Measurements from ENCODE around the gene KRT74.

The KRT74 gene

DNA sequence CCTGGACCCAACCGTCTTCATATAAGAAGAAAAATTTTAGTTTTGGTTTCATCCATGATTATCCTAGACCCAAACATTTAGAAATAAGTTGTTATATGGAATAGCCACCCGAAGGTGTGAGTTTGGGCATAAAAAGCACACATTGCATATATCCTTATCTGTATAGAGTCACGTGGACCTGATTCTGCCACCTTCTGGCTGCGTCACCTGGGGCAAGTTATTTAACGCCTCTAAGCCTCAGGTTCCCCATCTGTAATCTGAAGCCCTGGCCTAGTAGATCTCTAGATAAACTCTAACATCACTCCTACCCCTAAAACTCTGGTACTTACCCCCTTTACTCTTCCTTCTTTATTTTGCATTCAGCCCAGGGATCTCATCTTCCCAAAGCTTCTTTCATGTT is 39.2 kb downstream of the KRT74 start:
- peak in 1 of 5 experiments; percentile 7 for DNase-seq

DNA sequence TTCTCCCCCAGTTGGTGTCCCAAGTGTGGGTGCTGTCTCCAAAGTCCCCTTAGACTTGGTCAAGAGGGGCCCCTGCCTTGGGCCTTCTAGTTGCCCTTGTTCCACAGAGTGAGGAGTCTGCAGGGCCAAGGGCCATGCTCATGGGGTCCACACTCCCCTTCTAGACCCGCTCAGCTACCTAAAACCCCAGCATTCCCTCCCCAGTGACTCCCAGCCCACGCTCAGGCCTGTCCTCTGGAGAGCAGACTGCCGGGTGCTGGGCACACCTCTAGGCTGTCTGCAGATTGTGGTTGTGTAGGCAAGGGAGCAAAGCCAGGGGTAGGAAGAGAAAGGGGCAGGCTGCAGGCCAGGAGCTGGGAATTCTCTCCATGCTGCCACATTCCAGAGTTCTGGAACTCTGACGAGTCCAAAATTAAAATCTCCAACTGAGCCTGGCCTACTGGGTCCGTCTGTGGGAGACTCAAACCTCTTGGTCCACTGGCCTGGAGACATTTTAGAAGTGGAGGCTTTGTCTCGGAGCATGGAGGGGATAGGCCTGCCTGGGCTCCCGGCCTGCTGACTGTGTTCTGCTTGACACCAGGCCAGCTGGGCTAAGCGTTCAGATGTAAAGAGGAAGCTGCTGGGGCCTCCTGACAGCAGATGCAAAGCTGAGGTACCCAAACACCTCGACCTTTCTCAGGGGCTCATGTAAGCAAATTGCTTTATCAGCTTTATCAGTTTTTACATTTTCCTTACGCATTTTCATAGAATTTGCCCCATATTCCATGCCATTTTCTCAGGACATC is 39.8 kb downstream of the KRT74 start:
- no peak for DNase-seq

DNA sequence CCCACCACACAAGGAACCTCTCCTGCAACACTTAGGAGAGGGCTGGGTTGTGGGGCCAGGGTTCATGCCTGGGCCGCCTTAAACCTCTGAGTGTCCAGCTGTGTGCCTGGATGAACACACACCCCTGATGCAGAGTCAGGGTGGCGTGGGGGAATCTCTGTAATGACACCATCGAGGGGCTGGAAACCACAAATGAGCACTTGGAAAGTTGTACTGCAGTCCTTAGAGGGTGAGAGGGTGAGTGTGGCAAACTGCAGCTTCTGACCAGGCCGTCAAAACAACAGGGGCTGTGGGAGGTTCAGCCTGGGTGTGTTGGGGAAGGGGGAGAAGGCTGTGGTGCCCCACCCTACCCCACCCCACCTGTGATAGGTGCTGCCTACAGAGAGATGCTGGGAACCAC is 41.0 kb downstream of the KRT74 start:
- DNase-seq, result no peak

DNA sequence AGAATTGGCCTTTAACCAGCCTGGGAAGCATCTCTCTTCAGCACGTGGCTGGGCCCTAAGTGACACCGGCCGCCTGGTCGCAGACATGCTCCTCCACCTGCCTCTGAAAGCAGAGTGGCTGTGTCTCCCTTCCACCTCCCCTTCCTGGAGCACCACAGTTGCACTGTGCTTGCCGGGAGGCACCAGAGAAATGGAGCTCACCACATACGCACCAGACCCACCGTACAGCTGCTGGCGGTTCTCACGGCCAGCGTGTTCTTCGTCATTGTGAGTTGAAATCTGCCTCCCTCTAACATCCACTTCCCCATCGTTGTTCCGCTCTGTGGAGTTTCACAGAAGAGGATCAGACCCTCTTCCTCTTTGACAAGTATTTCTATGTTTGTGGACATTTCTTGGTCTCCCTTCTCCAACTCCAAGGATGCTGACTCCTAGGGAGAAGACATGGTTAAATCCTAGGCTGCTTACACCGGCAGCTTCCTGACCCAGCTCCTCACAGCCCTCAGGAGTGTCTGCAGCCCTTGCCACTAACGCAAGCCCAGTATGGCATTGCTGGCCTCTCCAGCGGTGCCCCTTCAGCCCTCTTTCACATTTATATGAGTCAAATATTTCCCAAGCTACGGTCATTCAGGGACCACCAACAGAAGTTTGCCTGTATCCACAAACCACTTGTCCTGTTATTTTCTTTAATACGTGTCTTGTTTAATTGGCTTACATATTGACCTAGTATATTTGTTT is 41.9 kb downstream of the KRT74 start:
- DNase-seq, result no peak

DNA sequence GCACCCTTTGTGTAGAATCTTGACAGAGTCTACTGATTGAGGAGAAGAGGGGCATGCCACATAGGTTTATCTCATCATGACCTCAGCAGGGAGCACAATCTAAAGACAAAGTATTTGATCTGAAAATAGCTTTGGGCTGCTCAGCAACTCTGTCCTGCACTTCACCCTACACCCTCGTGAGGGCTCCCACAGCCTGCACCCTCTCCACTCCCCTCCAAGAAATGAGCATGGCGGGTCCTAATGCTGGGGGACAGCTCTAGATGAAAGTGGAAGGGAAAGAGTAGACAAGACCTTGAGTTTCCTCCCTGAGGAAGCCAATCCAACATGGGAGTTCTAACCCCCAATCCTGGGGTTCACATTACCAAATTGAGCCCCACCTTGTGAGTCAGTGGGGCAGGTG is 42.7 kb downstream of the KRT74 start:
- DNase-seq, result no peak

DNA sequence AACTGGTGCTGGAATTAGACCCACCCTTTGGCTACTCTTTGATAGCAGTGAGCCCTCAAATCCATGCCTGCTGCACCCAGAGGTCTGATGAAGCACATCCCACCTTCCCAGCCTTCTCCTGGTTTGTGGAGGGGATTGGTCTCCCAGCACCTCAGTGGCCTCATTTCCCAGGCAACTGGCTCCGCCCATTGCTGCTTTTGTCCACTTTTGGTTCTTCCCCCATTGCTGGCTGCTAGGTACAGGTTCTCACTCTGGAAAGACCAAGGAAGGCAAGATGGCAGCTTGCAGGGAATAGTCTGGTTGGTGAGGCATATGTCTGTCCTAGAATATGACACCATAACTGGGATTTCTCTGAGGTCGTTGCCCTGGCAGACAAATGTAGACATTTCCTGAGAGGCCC is 43.3 kb downstream of the KRT74 start:
- no peak for DNase-seq

DNA sequence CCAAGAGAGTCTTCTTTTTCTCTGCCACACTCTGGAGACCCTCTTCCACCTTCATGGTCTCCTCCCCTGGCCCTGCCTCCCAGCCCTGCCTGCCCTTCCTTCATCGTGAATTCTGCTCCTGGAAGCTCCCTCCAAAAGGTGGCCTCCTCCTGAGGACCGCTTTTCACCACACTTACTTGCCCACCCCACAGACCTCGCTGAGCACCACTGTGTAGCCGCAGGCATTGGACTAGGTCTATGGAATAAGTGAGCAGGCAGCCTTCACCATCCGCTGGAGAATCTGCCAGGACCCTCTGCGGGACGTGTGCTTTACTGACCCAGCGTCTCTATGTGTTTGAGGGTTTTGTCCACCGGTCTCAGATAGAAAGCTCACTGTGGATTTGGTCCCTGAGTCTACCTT is 43.8 kb downstream of the KRT74 start:
- no peak for DNase-seq

DNA sequence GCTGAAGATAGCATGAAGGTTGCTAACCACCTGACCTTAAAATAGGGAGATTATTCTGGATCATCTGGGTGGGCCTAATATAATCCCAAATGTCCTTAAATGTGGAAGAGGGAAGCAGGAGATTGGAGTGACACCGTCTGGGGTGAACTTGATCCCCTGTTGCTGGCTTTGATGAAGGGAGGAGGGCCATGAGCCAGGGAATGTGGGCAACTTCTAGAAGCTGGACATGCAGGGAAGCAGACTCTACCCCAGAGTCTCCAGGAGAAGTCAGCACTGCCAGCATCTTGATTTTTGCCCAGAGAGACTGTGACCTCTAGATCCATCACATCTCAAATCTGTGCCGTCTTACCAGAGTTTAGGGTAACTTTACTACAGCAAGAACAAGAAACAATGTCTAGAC is 44.2 kb downstream of the KRT74 start:
- DNase-seq, result no peak

DNA sequence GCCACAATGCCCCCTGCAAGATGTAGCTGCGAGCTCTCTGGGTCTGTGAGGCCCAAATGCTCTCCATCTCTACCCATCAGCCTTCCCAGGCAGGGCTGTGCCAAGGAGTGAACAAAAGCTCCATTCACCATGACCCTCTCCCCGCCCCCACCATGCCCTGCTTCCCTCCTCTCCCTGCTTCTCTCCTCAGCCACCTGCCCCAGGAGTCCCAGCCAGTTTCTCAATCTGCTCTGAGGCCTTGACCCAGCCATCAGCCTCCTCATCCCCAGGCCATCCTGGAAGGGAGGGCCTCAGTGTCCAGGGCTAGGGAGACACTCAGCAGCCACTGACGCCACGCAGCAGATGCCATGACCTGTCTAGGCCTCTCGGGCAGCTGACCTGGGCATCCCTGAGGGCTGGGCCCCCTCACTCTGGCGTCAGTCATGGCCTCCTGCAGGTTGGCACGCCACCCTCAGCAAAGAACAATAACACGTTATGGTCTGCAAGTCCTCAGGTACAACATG is 45.0 kb downstream of the KRT74 start:
- no peak for DNase-seq

DNA sequence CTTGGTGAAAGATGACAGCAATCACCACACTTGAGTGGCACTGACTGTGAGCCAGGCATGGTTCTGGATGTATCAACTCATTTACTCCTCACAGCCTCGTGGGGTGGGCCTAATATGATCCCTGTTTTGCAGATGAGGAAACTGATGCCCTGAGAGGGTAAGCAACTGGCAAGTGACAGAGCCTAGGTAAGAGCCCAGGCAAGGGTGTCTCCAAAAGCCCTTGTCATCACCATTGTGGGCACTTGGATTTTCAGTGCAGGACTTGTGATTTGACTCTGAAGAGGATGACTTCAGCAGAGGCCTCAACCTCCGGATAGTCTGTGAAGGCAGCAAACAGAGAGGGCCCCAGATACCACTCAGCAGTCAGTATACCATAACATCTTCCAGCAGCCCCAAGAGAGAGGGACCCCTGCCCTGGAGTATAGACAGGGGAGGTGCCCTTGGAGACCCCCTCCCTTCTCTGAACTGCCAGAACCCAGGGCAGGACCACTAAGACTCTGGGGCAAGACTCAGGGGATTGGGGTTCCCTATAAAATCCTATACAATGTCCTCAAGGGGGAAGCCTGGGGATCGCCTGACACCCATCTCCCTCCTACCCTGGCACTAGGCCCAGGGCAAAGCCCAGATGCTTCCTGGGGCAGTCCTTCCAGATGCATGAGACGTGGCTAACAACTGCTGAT is 46.4 kb downstream of the KRT74 start:
- DNase-seq, result no peak

DNA sequence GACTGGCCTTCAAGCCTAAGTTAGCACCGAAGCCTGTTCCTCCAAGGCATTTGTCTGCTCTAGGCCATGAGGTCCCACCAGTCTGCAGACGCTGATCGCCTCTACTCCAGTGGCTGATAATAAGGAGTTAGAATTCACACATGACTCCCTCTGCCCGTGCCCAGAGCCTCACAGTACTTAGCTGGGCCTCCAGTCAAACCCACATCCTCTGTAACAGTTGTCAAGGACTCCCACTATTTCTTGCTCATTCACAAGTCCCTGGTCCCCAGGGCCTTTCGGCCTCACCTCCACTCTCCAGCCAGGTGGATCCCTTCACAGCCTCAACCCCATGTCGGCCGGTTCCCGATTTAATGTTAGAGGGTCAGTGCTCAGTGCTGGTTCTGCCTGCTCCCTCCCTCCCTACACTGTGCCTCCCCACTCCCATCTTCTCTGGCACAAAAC is 47.1 kb downstream of the KRT74 start:
- DNase-seq, result peak in 1 of 5 experiments; percentile 27

DNA sequence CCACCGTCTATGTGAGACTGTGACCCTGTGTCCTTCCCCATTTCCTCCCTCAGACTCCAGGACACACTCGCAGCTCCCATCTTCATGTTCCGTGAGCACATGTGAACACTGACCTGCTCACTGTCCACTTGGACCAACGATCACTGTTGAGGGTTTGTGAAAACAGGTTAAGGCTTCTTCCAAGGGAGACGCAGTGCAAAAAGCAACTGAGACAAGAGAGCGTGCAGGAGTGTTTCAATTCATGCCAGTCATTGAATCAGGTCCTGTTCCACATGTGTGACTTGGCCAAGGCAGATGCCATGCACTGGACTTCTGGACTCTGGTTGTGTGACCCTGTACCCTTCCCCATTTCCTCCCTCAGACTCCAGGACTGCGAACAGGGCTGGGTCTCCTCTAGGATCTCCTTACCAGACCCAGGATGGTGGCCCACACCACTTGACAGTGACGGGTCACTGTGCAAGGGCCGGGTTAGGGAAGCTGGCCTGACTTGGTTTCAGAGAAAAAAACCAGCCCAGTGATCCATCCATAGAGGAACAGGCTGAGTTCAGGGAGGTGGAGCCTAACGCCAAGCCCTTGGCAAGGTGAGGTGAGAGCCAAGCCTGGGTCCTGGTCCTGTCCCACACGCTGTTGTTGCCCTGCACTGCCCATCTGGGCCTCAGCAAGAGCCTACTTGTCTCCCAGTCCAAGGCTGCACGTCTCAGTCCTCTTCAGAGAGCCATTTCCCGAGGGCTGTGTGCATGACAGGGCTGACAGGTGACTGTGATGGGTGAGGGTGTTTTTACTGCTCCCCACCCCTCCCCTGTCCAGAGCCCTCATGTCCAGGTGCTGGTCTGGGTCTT is 47.8 kb downstream of the KRT74 start:
- DNase-seq, result no peak

DNA sequence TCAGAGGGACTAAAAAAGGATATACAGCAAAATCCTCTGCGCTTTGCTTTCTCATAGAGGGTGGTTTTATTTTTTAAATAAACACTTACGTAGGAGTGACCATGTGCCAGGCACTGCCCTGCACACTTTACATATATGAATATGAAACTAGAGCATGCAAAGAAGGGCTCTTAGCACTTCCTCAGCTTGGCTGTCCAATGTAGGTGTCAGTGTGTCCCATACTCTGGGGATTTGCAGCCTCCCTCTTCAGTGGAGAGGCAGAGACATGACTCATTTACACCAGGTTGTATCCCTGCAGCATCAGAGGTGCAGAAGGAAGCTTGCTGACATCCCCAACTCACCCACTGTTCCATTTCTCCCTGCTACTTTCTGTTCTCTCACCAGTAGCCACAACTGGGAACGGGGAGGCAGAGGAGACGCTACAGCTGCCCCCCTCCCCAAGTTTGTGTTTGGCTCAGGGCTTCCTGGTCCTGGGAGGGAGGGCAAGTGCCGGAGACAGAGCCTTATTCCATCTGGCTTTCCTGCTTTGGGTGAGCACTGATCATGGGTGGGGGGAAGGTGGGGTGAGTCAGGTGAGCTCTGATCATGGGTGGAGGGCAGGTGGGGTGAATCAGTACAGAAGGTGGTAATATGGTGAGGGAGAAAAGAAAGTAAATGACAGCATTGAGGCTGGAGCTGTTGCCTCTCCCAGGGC is 48.6 kb downstream of the KRT74 start:
- no peak for DNase-seq

DNA sequence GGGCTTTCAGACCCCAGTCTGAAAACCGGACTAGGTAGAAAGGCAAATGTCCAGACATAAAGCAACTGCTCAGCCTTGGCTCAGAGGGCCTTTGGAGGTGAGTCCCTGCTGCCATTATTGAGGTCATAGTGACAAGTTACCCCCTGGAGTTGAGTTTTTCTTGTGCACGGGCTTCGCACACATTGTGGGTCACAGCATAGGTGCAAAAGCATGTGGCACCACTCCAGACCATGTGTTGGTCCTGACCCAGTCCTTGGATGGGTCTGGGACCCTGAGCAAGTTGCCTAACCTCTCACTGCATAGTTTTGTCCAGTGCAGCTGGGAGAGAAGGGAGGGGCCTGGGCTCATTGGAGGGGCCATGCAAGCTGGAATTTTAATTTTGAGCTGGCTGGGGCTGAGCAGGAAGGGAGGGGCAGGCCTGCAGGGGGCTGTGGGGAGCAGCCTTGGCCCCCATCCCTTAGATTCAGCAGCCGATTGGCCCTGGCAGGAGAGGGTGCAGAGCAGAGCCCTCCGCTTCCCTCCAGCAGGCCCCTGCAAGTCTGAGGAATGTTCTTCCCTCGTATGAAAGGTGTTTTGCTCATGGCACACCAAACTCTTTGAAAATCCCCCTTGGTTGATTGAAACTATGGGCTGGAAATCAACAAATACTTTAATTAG is 49.3 kb downstream of the KRT74 start:
- no peak for DNase-seq

DNA sequence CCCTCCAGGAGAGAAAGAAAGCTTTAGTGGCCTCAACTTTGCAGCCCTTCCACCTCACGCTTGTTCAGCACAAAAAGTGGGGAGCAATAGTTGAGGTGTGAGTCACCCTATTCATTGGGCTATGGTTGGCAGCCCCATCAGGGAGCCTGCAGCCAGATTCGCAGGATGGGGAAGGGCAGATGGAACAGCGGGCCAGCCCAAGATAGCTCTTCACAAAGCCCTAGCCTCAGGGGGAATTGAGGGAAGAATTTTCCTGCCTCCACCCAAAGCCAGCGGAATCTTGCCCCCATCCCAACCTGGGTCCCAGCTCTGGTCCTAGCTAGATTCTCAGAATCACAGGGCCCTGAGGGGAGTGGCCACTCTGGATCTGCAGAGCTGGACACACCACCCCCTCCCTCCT is 49.8 kb downstream of the KRT74 start:
- no peak for DNase-seq

DNA sequence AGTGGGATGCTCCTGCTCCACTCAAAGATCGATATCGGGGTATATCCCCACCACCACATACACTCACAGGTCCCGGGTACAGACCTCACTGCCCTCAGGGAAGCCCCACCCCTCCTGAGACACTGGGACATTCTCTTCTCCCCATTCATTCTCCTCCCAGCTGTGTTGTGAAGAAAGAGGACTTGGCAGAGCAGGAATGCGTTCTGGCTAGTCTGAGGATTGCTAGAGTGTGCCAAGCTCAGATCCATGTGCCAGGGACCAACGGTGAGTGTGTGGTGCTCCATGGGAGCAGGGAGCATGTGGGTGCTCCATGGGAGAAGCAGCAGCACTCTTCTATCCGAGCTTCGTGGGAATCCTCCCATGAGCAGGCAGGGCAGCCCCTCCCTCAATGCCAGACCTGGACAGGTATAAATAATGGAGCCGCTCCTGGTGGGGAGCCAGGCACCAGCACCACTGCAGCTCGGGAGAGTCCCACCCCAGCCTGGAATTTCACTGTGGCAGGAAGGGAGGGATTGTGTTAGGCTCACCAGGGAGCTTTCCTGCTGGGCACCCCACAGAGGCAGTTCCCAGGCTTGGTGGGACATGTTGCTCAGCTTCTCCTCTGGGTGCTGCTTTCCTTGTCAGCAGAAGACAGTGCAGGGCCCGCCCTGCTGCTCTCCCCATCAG is 51.2 kb downstream of the KRT74 start:
- no peak for DNase-seq

DNA sequence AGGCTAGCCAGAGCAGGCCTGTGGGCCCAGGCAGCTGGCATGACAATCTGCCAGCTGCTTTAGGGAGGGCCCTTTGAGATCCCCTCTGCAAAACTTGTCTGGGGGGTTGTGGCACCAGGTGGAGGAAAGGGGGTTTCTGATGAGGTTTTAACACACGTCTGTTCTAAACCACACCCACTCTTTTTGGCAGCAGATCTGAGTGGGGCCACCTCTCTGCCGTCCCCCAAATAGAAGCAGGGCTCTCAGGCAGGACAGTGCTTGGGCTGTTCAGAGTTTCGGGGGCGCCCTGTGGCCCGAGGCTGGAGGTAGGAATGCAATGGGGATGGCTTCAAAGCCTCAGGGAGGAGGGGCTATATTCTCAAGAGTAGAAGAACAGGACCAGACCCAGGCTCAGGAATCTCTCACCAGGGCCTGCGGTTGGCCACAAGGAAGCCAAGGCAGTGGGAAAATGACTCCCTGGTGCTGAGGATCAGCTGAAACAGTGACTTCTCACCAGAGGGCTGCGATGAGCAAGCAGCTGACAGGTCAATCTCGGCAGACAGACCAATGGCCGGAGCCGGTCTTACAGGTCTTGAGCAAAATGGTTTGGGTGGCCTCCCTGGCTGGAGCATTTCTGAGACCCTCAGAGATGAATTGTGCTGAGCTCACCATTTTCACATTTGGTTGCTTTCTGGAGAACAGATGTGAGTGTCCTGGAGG is 51.9 kb downstream of the KRT74 start:
- DNase-seq, result no peak

DNA sequence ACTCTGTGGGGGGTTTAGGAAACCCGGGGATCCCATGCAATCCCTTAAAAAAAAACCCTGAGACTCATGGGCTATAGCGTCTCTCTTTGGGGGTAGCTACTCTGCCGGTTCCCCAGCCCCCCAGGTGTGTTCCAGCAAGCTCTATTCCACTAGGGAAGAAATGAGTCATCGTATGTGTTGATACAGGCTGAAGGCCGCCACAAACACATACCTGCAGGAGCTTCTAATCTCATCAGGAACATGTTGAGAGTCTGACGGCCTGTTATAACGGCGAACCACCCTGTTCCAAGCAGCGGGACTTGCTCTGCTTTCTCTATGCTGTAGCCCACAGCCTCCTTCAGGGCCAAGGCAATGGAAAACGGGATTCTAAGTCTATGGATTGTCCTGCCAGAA is 52.5 kb downstream of the KRT74 start:
- DNase-seq, result no peak

DNA sequence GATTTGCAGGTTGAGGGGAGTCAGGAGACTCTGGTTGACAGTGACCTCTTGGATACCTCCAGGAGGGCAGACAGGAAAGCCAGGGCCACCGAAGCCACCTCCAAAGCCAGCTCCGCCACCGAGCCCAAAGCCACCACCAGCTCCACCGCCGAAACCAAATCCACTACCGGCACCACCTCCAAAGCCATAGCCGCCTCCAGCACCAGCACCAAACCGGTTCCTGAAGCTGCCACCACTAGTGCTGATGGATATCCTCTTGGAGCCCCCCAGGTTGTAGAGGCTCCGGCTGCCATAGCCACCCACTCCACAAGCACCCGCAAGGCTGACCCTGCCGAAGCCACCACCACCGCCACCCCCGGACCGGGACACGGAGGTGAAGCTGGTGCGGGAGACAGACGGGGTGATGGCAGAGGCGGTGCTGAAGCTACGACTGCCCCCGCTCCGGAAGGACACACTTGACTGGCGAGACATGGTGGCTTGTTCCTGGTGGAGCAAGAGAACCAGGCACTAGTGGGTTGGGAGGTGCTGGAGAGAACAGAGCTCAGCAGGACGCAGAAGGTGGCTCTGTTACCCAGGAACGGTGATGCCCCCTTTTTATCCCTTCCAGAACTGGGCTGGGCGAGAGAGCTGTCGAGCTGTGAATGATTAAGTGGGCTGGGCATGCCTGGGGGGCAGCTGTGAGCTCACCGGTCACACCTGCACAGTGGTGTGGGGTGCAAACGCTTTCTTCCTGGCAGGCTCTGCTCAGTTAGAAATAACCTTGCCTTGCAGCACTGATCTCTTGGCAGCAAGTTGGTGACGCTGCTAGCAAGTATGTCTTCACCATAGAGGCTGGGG is 53.6 kb downstream of the KRT74 start, which contains the start of gene KRT5:
TSS of gene KRT5 (minus strand) at position 569 of the 837 bp plus-strand sequence. CDS start at position 471, 98 bp downstream.
- no peak for DNase-seq

Measured in T-helper 2 cell (primary cell).